Endothelial cell (in vitro differentiated cells): ENCODE measurements around the gene NYNRIN. TPM values are rescaled to one million over a fixed set of nuclear protein-coding genes. Genes with fewer than 3 reads are reported as not detected.

Experiments
- DNase-seq: peaks from one replicate; pipeline ENCODE4 v3.0.0; 2021; ENCODE audit warnings: low spot score
- H3K27ac Mint-ChIP-seq: one replicate; pipeline ENCODE4 v1.8.0; 2021; ENCODE audit warnings: mixed read lengths, inconsistent platforms; ENCODE audit not compliant: unreplicated experiment
- H3K27me3 Mint-ChIP-seq: one replicate; pipeline ENCODE4 v1.8.0; 2021; ENCODE audit warnings: mild to moderate bottlenecking, moderate library complexity, mixed read lengths, inconsistent platforms; ENCODE audit not compliant: unreplicated experiment
- H3K36me3 Mint-ChIP-seq: one replicate; pipeline ENCODE4 v1.8.0; 2021; ENCODE audit warnings: mild to moderate bottlenecking, low read depth, mixed read lengths, inconsistent platforms; ENCODE audit not compliant: unreplicated experiment
- H3K4me1 Mint-ChIP-seq: one replicate; pipeline ENCODE4 v1.8.0; 2021; ENCODE audit warnings: mild to moderate bottlenecking, mixed read lengths, inconsistent platforms; ENCODE audit not compliant: unreplicated experiment
- H3K4me3 Mint-ChIP-seq: one replicate; pipeline ENCODE4 v1.8.0; 2021; ENCODE audit warnings: mild to moderate bottlenecking, mixed read lengths, inconsistent platforms; ENCODE audit not compliant: unreplicated experiment
- H3K9me3 Mint-ChIP-seq: one replicate; pipeline ENCODE4 v1.8.0; 2021; ENCODE audit warnings: mixed read lengths, inconsistent platforms; ENCODE audit not compliant: unreplicated experiment
- CTCF ChIP-seq: fragments of 200-600 bp; sonication (generic); IDR thresholded peaks from one replicate; pipeline ENCODE4 v1.5.0; 2021; ENCODE audit warnings: antibody characterized with exemption; ENCODE audit not compliant: unreplicated experiment
- total RNA-seq: library from RNA; stranded (reverse); fragmentation: NEBNext Ultra II Directional; extraction: Animal tissue kit (Norgen Biotek cat#: 25700); gene quantifications from one replicate; pipeline ENCODE4 v1.2.1, GENCODE V29; 2021; ENCODE audit not compliant: unreplicated experiment

NYNRIN gene
- total RNA-seq, 1 donor from 2014 or later = 49.0 TPM

- Mint-ChIP-seq H3K36me3 (peaks cover 18% of the 10 kb centered on the region), H3K27ac (no peak overlapping the region), H3K27me3 (peaks cover 10% of the 10 kb centered on the region), H3K4me3 (no peak overlapping the region), H3K4me1 (peaks cover 24% of the 10 kb centered on the region), H3K9me3 (no peaks in the 10 kb centered on the region)
- no peak for DNase-seq
- no peak for TF ChIP-seq CTCF
These were observed 33.7 kb downstream of the NYNRIN start for GRCh38 chr14:24432259-24433131.

- H3K4me1 Mint-ChIP-seq = peaks cover 31% of the 10 kb centered on the region
- no peaks in the 10 kb centered on the region for H3K9me3 Mint-ChIP-seq
- H3K27me3 Mint-ChIP-seq = peaks cover 7% of the 10 kb centered on the region
- H3K36me3 Mint-ChIP-seq = peaks cover 30% of the 10 kb centered on the region
- no peak for DNase-seq
- no peak for TF ChIP-seq CTCF
- H3K4me3 Mint-ChIP-seq = no peak overlapping the region
- H3K27ac Mint-ChIP-seq = no peak overlapping the region
These were observed 35.2 kb downstream of the NYNRIN start for GRCh38 chr14:24434036-24434435.

- Mint-ChIP-seq H3K4me1 (peaks cover 31% of the 10 kb centered on the region), H3K27me3 (peaks cover 5% of the 10 kb centered on the region), H3K9me3 (no peaks in the 10 kb centered on the region), H3K27ac (no peak overlapping the region), H3K4me3 (no peak overlapping the region), H3K36me3 (peaks cover 36% of the 10 kb centered on the region)
- no peak for TF ChIP-seq CTCF
- no peak for DNase-seq
These were observed 35.9 kb downstream of the NYNRIN start for GRCh38 chr14:24434676-24435075.

GRCh38 chr14:24435192-24435810 lies 36.5 kb downstream of the NYNRIN start:
- Mint-ChIP-seq H3K9me3 (no peaks in the 10 kb centered on the region), H3K4me3 (peak overlapping the region; percentile 6), H3K36me3 (peaks cover 38% of the 10 kb centered on the region), H3K27ac (no peak overlapping the region), H3K4me1 (peaks cover 31% of the 10 kb centered on the region), H3K27me3 (peaks cover 5% of the 10 kb centered on the region)
- DNase-seq = no peak
- no peak for TF ChIP-seq CTCF

- H3K36me3 Mint-ChIP-seq = peaks cover 38% of the 10 kb centered on the region
- H3K9me3 Mint-ChIP-seq = no peaks in the 10 kb centered on the region
- TF ChIP-seq CTCF = no peak
These were observed 37.2 kb downstream of the NYNRIN start for GRCh38 chr14:24435998-24436354.

More at GRCh38 chr14:24435998-24436354, 37.2 kb downstream of the NYNRIN start:
- Mint-ChIP-seq H3K27me3 (peaks cover 3% of the 10 kb centered on the region), H3K27ac (peak overlapping the region; percentile 42), H3K4me1 (peaks cover 31% of the 10 kb centered on the region), H3K4me3 (no peak overlapping the region)
- no peak for DNase-seq
